Tibial nerve (tissue), 4 donors: Measurements from ENCODE around the gene RNU6-1. TPM values are rescaled to one million over a fixed set of nuclear protein-coding genes. Genes with fewer than 3 reads are reported as not detected.

ENCODE experiments used
- DNase-seq, 2 donors: peaks; one replicate each; pipeline ENCODE4 v3.0.0-alpha.2; 2019; ENCODE audit warnings: low spot score in 2 of 2
- H3K27ac ChIP-seq, 4 donors: fragments of 200-600 bp; sonication (generic) in 3 of 4; one replicate each; pipeline ENCODE4 v1.5.1; 2017 to 2019; ENCODE audit warnings: mild to moderate bottlenecking in 1 of 4
- H3K27me3 ChIP-seq, 2 donors: fragments of 200-600 bp; sonication (generic) in 1 of 2; one replicate each; pipeline versions ENCODE4 v1.5.1 to v1.6.0; 2017 to 2019
- H3K36me3 ChIP-seq, 3 donors: fragments of 200-600 bp; sonication (generic); one replicate each; pipeline ENCODE4 v1.5.1; 2018 to 2019
- H3K4me1 ChIP-seq, 4 donors: fragments of 200-600 bp; sonication (generic) in 3 of 4; one replicate each; pipeline ENCODE4 v1.5.1; 2017 to 2019
- H3K4me3 ChIP-seq, 4 donors: fragments of 200-600 bp; sonication (generic) in 3 of 4; one replicate each; pipeline ENCODE4 v1.5.1; 2017 to 2019; ENCODE audit warnings: mild to moderate bottlenecking in 1 of 4, moderate library complexity in 1 of 4
- H3K9me3 ChIP-seq, 4 donors: fragments of 200-600 bp; sonication (generic) in 3 of 4; one replicate each; pipeline ENCODE4 v1.5.1; 2017 to 2019
- CTCF ChIP-seq, 5 experiments: fragments of 200-600 bp in 3 of 5; fragments of 450-650 bp in 2 of 5; sonication (generic) in 3 of 5; IDR thresholded peaks; one replicate each; pipeline ENCODE4 v1.5.1; 2016 to 2019; ENCODE audit warnings: antibody characterized with exemption in 5 of 5, mild to moderate bottlenecking in 3 of 5, moderate library complexity in 2 of 5
- EP300 ChIP-seq, 2 donors: sonication (generic); formaldehyde crosslinking; IDR thresholded peaks; one replicate each; pipeline ENCODE4 v1.6.1; 2017; ENCODE audit warnings: antibody characterized with exemption in 2 of 2, mild to moderate bottlenecking in 1 of 2
- POLR2A ChIP-seq, 2 donors: fragments of 450-650 bp; IDR thresholded peaks; one replicate each; pipeline ENCODE4 v1.6.1; 2017; ENCODE audit warnings: antibody characterized with exemption in 2 of 2, mild to moderate bottlenecking in 2 of 2, moderate library complexity in 2 of 2
- WGBS, 2 donors: methylation state at CpG; one replicate each; pipeline ENCODE4 v1.1.5; 2018; 5-methylcytosine and 5-hydroxymethylcytosine counted together
- total RNA-seq, 4 donors: library from RNA; depleted of rRNA; stranded (reverse); fragments of >200 nt; gene quantifications; one replicate each; pipeline ENCODE4 v1.1.0, GENCODE V29; 2016

RNU6-1 gene
- total RNA-seq, 4 donors from 2014 or later, result not detected

GRCh38 chr15:67801926-67802914, 37.6 kb downstream of the RNU6-1 start:
- H3K36me3 ChIP-seq, result peaks cover 0 to 75% (median 0%) of the 10 kb centered on the region in 3 donors
- H3K4me3 ChIP-seq, result no peak overlapping the region
- H3K27me3 ChIP-seq, result no peaks in the 10 kb centered on the region
- no peaks in the 10 kb centered on the region for H3K4me1 ChIP-seq
- no peak for TF ChIP-seq EP300 (IDR thresholded peaks at IDR 0.05)
- no peak for TF ChIP-seq CTCF (IDR thresholded peaks at IDR 0.05)
- TF ChIP-seq POLR2A (IDR thresholded peaks at IDR 0.05), result no peak
- no peaks in the 10 kb centered on the region for H3K9me3 ChIP-seq
- no peak overlapping the region for H3K27ac ChIP-seq
- no peak for DNase-seq
- WGBS, 2 donors, result 85 to 86% methylated on average over 11 to 19 of the region's 19 CpGs

GRCh38 chr15:67801142-67801541, 38.7 kb downstream of the RNU6-1 start:
- no peaks in the 10 kb centered on the region for H3K4me1 ChIP-seq
- 85 to 100% methylated on average over 2 of the region's 2 CpGs for WGBS, 2 donors
- no peaks in the 10 kb centered on the region for H3K27me3 ChIP-seq
- H3K4me3 ChIP-seq, result no peak overlapping the region
- peaks cover 0 to 71% (median 0%) of the 10 kb centered on the region in 3 donors for H3K36me3 ChIP-seq
- H3K27ac ChIP-seq, result no peak overlapping the region
- H3K9me3 ChIP-seq, result no peaks in the 10 kb centered on the region
- DNase-seq, result no peak
- TF ChIP-seq POLR2A (IDR thresholded peaks at IDR 0.05), result no peak
- TF ChIP-seq EP300 (IDR thresholded peaks at IDR 0.05), result no peak
- no peak for TF ChIP-seq CTCF (IDR thresholded peaks at IDR 0.05)

- Histone ChIP-seq H3K4me1 (no peaks in the 10 kb centered on the region), H3K27me3 (no peaks in the 10 kb centered on the region), H3K4me3 (no peak overlapping the region), H3K27ac (no peak overlapping the region), H3K36me3 (peaks cover 0 to 66% (median 0%) of the 10 kb centered on the region in 3 donors), H3K9me3 (peaks cover 0 to 9% (median 0%) of the 10 kb centered on the region in 4 donors)
- 62 to 75% methylated on average over 6 of the region's 6 CpGs for WGBS, 2 donors
- TF ChIP-seq POLR2A (IDR thresholded peaks at IDR 0.05), result no peak
- no peak for TF ChIP-seq EP300 (IDR thresholded peaks at IDR 0.05)
- TF ChIP-seq CTCF (IDR thresholded peaks at IDR 0.05), result no peak
- DNase-seq, result no peak
Observed at GRCh38 chr15:67799801-67800205, 40.0 kb downstream of the RNU6-1 start.

GRCh38 chr15:67796196-67797127, 43.4 kb downstream of the RNU6-1 start:
- H3K4me3 ChIP-seq, result no peak overlapping the region
- no peak for DNase-seq
- H3K9me3 ChIP-seq, result peaks cover 0 to 17% (median 0%) of the 10 kb centered on the region in 4 donors
- peaks cover 0 to 52% (median 0%) of the 10 kb centered on the region in 3 donors for H3K36me3 ChIP-seq
- 58 to 74% methylated on average over 4 of the region's 4 CpGs for WGBS, 2 donors
- TF ChIP-seq EP300 (IDR thresholded peaks at IDR 0.05) (no peak), CTCF (IDR thresholded peaks at IDR 0.05) (no peak), POLR2A (IDR thresholded peaks at IDR 0.05) (no peak)
- no peak overlapping the region for H3K27ac ChIP-seq
- no peaks in the 10 kb centered on the region for H3K4me1 ChIP-seq
- H3K27me3 ChIP-seq, result no peaks in the 10 kb centered on the region
